BLaER1 (cell line): ENCODE data around the gene ABCC10.

Experiments
- H3K27ac ChIP-seq: shearing (Covaris generic); formaldehyde crosslinking; 2 replicates; pipeline ENCODE4 v1.8.1; 2022
- H3K27me3 ChIP-seq: shearing (Covaris generic); formaldehyde crosslinking; 2 replicates; pipeline ENCODE4 v1.8.1; 2022
- H3K36me3 ChIP-seq: shearing (Covaris generic); formaldehyde crosslinking; 2 replicates; pipeline ENCODE4 v1.8.1; 2022
- H3K4me1 ChIP-seq: shearing (Covaris generic); formaldehyde crosslinking; 2 replicates; pipeline ENCODE4 v1.8.1; 2022
- H3K4me2 ChIP-seq: shearing (Covaris generic); formaldehyde crosslinking; 2 replicates; pipeline ENCODE4 v1.8.1; 2022
- H3K4me3 ChIP-seq: shearing (Covaris generic); formaldehyde crosslinking; 2 replicates; pipeline ENCODE4 v1.8.1; 2022
- H3K9ac ChIP-seq: shearing (Covaris generic); formaldehyde crosslinking; 2 replicates; pipeline ENCODE4 v1.8.1; 2022
- H3K9me3 ChIP-seq: shearing (Covaris generic); formaldehyde crosslinking; 2 replicates; pipeline ENCODE4 v1.8.1; 2022
- H4K20me1 ChIP-seq: shearing (Covaris generic); formaldehyde crosslinking; 2 replicates; pipeline ENCODE4 v1.8.1; 2022
- Cebpa-rat ChIP-seq: shearing (Covaris generic); IDR thresholded peaks from 2 replicates; pipeline ENCODE4 v1.8.1; 2022

The ABCC10 gene

GRCh38 chr6:43467752-43468151, 40.4 kb downstream of the ABCC10 start:
- Histone ChIP-seq H3K36me3 (no peaks in the 10 kb centered on the region), H3K27me3 (no peaks in the 10 kb centered on the region), H3K27ac (no peak overlapping the region), H4K20me1 (no peaks in the 10 kb centered on the region), H3K4me3 (no peak overlapping the region), H3K4me1 (no peaks in the 10 kb centered on the region), H3K9ac (no peak overlapping the region), H3K4me2 (no peak overlapping the region), H3K9me3 (no peaks in the 10 kb centered on the region)
- no peak for TF ChIP-seq Cebpa-rat

- TF ChIP-seq Cebpa-rat = no peak
Measured at GRCh38 chr6:43468240-43468639, 40.9 kb downstream of the ABCC10 start.

GRCh38 chr6:43468748-43469681, 41.7 kb downstream of the ABCC10 start:
- H3K9ac ChIP-seq = no peak overlapping the region
- no peaks in the 10 kb centered on the region for H3K27me3 ChIP-seq
- no peaks in the 10 kb centered on the region for H3K36me3 ChIP-seq
- no peaks in the 10 kb centered on the region for H3K9me3 ChIP-seq
- no peak overlapping the region for H3K27ac ChIP-seq
- H4K20me1 ChIP-seq = no peaks in the 10 kb centered on the region
- TF ChIP-seq Cebpa-rat = no peak
- no peak overlapping the region for H3K4me2 ChIP-seq
- H3K4me3 ChIP-seq = no peak overlapping the region
- no peaks in the 10 kb centered on the region for H3K4me1 ChIP-seq

More at GRCh38 chr6:43468240-43468639, 40.9 kb downstream of the ABCC10 start:
- Histone ChIP-seq H3K4me3 (no peak overlapping the region), H3K27me3 (no peaks in the 10 kb centered on the region), H3K9ac (no peak overlapping the region), H3K4me2 (no peak overlapping the region), H3K27ac (no peak overlapping the region), H3K36me3 (no peaks in the 10 kb centered on the region), H3K4me1 (no peaks in the 10 kb centered on the region), H3K9me3 (no peaks in the 10 kb centered on the region), H4K20me1 (no peaks in the 10 kb centered on the region)

GRCh38 chr6:43469947-43470346, 42.6 kb downstream of the ABCC10 start:
- no peak overlapping the region for H3K27ac ChIP-seq
- H3K4me1 ChIP-seq = no peaks in the 10 kb centered on the region
- no peak overlapping the region for H3K4me3 ChIP-seq
- no peak overlapping the region for H3K9ac ChIP-seq
- no peaks in the 10 kb centered on the region for H3K9me3 ChIP-seq
- no peak for TF ChIP-seq Cebpa-rat
- no peaks in the 10 kb centered on the region for H3K27me3 ChIP-seq
- no peaks in the 10 kb centered on the region for H3K36me3 ChIP-seq
- H4K20me1 ChIP-seq = no peaks in the 10 kb centered on the region
- no peak overlapping the region for H3K4me2 ChIP-seq

GRCh38 chr6:43471399-43471798, 44.1 kb downstream of the ABCC10 start:
- Histone ChIP-seq H3K27me3 (no peaks in the 10 kb centered on the region), H3K9me3 (no peaks in the 10 kb centered on the region), H3K9ac (no peak overlapping the region), H3K36me3 (no peaks in the 10 kb centered on the region), H3K4me2 (no peak overlapping the region), H4K20me1 (no peaks in the 10 kb centered on the region), H3K27ac (no peak overlapping the region), H3K4me1 (peaks cover under 1% of the 10 kb centered on the region), H3K4me3 (no peak overlapping the region)
- TF ChIP-seq Cebpa-rat = no peak

GRCh38 chr6:43472515-43472914, 45.2 kb downstream of the ABCC10 start:
- Histone ChIP-seq H3K4me3 (no peak overlapping the region), H3K27me3 (no peaks in the 10 kb centered on the region), H3K4me2 (no peak overlapping the region), H3K27ac (no peak overlapping the region), H3K9me3 (no peaks in the 10 kb centered on the region), H4K20me1 (no peaks in the 10 kb centered on the region), H3K9ac (no peak overlapping the region), H3K36me3 (no peaks in the 10 kb centered on the region), H3K4me1 (peaks cover 8% of the 10 kb centered on the region)
- TF ChIP-seq Cebpa-rat = no peak

- H3K36me3 ChIP-seq = no peaks in the 10 kb centered on the region
- no peak overlapping the region for H3K4me3 ChIP-seq
- TF ChIP-seq Cebpa-rat = no peak
- H3K4me2 ChIP-seq = no peak overlapping the region
- no peak overlapping the region for H3K9ac ChIP-seq
- peaks cover 10% of the 10 kb centered on the region; the same call in 1 of the 2 replicates for H4K20me1 ChIP-seq
- H3K27me3 ChIP-seq = no peaks in the 10 kb centered on the region
- no peak overlapping the region for H3K27ac ChIP-seq
- no peaks in the 10 kb centered on the region for H3K9me3 ChIP-seq
- H3K4me1 ChIP-seq = peaks cover 35% of the 10 kb centered on the region
Measured at GRCh38 chr6:43475516-43475915, 48.2 kb downstream of the ABCC10 start.

GRCh38 chr6:43476746-43477145, 49.4 kb downstream of the ABCC10 start:
- Histone ChIP-seq H3K27me3 (no peaks in the 10 kb centered on the region), H3K4me1 (peaks cover 36% of the 10 kb centered on the region), H4K20me1 (peaks cover 17% of the 10 kb centered on the region; the same call in 1 of the 2 replicates), H3K4me2 (peak overlapping the region; percentile 99), H3K9me3 (no peaks in the 10 kb centered on the region), H3K9ac (peak overlapping the region; percentile 87), H3K36me3 (no peaks in the 10 kb centered on the region), H3K27ac (no peak overlapping the region), H3K4me3 (peak overlapping the region; percentile 71)
- no peak for TF ChIP-seq Cebpa-rat

- Histone ChIP-seq H3K27me3 (no peaks in the 10 kb centered on the region), H3K36me3 (no peaks in the 10 kb centered on the region; the same call in 1 of the 2 replicates), H3K4me1 (peaks cover 36% of the 10 kb centered on the region), H3K27ac (peak within 1 kb of the TSS; percentile 77), H3K4me2 (peak within 1 kb of the TSS; percentile 99), H3K4me3 (peak within 1 kb of the TSS; percentile 71), H3K9ac (peak within 1 kb of the TSS; percentile 87), H3K9me3 (no peaks in the 10 kb centered on the region), H4K20me1 (peaks cover 17% of the 10 kb centered on the region)
- TF ChIP-seq Cebpa-rat = no peak
Measured at GRCh38 chr6:43477235-43478007, 50.1 kb downstream of the ABCC10 start, which contains the start of gene TJAP1. TJAP1 (plus strand) TSS chr6:43477570; CDS start chr6:43499002, 21,432 bp downstream.

GRCh38 chr6:43478008-43478372, 50.6 kb downstream of the ABCC10 start:
- no peak for TF ChIP-seq Cebpa-rat
- peak overlapping the region; percentile 77 for H3K27ac ChIP-seq
- peak overlapping the region; percentile 87 for H3K9ac ChIP-seq
- H4K20me1 ChIP-seq = peaks cover 17% of the 10 kb centered on the region
- peak overlapping the region; percentile 99 for H3K4me2 ChIP-seq
- H3K27me3 ChIP-seq = no peaks in the 10 kb centered on the region
- peaks cover 36% of the 10 kb centered on the region for H3K4me1 ChIP-seq
- no peaks in the 10 kb centered on the region; the same call in 1 of the 2 replicates for H3K36me3 ChIP-seq
- H3K4me3 ChIP-seq = peak overlapping the region; percentile 71
- no peaks in the 10 kb centered on the region for H3K9me3 ChIP-seq
